OCI-LY1 (cell line): ENCODE data around the gene PPFIA4.

Experiments
- H2AFZ ChIP-seq: fragments of 200-600 bp; sonication (generic), shearing (Covaris generic); 2 replicates; pipeline ENCODE4 v1.6.0; 2014; ENCODE audit warnings: antibody characterized with exemption, mild to moderate bottlenecking, low read length
- H3F3A ChIP-seq: fragments of 200-600 bp; sonication (generic), shearing (Covaris generic); 2 replicates; pipeline ENCODE4 v1.6.0; 2014; ENCODE audit warnings: mild to moderate bottlenecking, antibody characterized with exemption, low read length, moderate library complexity; ENCODE audit not compliant: insufficient read depth
- H3K27ac ChIP-seq: fragments of 200-600 bp; sonication (generic); 2 replicates; pipeline ENCODE4 v1.5.1; 2014; ENCODE audit warnings: low read length, mixed run types, mild to moderate bottlenecking, low read depth; ENCODE audit not compliant: poor library complexity, severe bottlenecking
- H3K27me3 ChIP-seq: fragments of 200-600 bp; sonication (generic); 2 replicates; pipeline ENCODE4 v1.6.0; 2014; ENCODE audit warnings: antibody characterized with exemption, mild to moderate bottlenecking, low read length, moderate library complexity; ENCODE audit not compliant: insufficient read depth
- H3K36me3 ChIP-seq: fragments of 200-600 bp; sonication (generic); 2 replicates; pipeline ENCODE4 v1.6.1; 2014; ENCODE audit warnings: mild to moderate bottlenecking, antibody characterized with exemption, low read length, moderate library complexity, mixed read lengths; ENCODE audit not compliant: insufficient read depth
- H3K4me1 ChIP-seq: fragments of 200-600 bp; sonication (generic); 2 replicates; pipeline ENCODE4 v1.5.1; 2014; ENCODE audit warnings: mild to moderate bottlenecking, low read length, moderate library complexity; ENCODE audit not compliant: insufficient read depth, severe bottlenecking
- H3K4me2 ChIP-seq: fragments of 200-600 bp; sonication (generic), shearing (Covaris generic); 2 replicates; pipeline ENCODE4 v1.6.1; 2014; ENCODE audit warnings: low read length
- H3K4me3 ChIP-seq: fragments of 200-600 bp; sonication (generic); 2 replicates; pipeline ENCODE4 v1.5.1; 2014; ENCODE audit warnings: low read length, low read depth, mild to moderate bottlenecking, mixed read lengths; ENCODE audit not compliant: poor library complexity, severe bottlenecking
- H3K79me2 ChIP-seq: fragments of 200-600 bp; shearing (Covaris generic); 2 replicates; pipeline ENCODE4 v1.6.1; 2016; ENCODE audit warnings: mixed run types, low read length, mixed read lengths; ENCODE audit not compliant: insufficient read depth
- H3K9ac ChIP-seq: fragments of 200-600 bp; sonication (generic), shearing (Covaris generic); 2 replicates; pipeline ENCODE4 v1.6.1; 2014; ENCODE audit warnings: mild to moderate bottlenecking, low read length, mixed read lengths
- H3K9me2 ChIP-seq: fragments of 200-600 bp; sonication (generic), shearing (Covaris generic); 2 replicates; pipeline ENCODE4 v1.6.1; 2014; ENCODE audit warnings: low read depth, mild to moderate bottlenecking, low read length, mixed read lengths
- H3K9me3 ChIP-seq: fragments of 200-600 bp; shearing (Covaris generic); 2 replicates; pipeline ENCODE4 v1.6.1; 2014; ENCODE audit warnings: low read length, mixed read lengths
- H4K20me1 ChIP-seq: fragments of 200-600 bp; sonication (generic), shearing (Covaris generic); 2 replicates; pipeline ENCODE4 v1.6.0; 2016; ENCODE audit warnings: mild to moderate bottlenecking, low read length; ENCODE audit not compliant: insufficient read depth
- EZH2 ChIP-seq: fragments of 200-600 bp; sonication (generic), shearing (Covaris generic); IDR thresholded peaks from 2 replicates; pipeline ENCODE4 v1.8.0; 2017; ENCODE audit warnings: borderline replicate concordance, mixed run types, mild to moderate bottlenecking, antibody characterized with exemption, low read length, moderate library complexity, mixed read lengths
- TF ChIP-seq, protein P1 (sequence below): fragments of 200-600 bp; sonication (generic), shearing (Covaris generic); IDR thresholded peaks from 2 replicates; pipeline ENCODE4 v1.5.1; 2017; ENCODE audit warnings: mild to moderate bottlenecking, antibody characterized with exemption, low read length, moderate library complexity, mixed read lengths

Gene PPFIA4

GRCh38 chr1:203091199-203091477 is 64.8 kb downstream of the PPFIA4 start:
- no peaks in the 10 kb centered on the region; the same call in 1 of the 2 replicates for H3K27me3 ChIP-seq
- H4K20me1 ChIP-seq = no peaks in the 10 kb centered on the region
- H3K36me3 ChIP-seq = no peaks in the 10 kb centered on the region
- H3K4me3 ChIP-seq = no peak overlapping the region
- H2AFZ ChIP-seq = no peak overlapping the region
- peaks cover 7% of the 10 kb centered on the region; the same call in 1 of the 2 replicates for H3K9me3 ChIP-seq
- H3K9ac ChIP-seq = no peak overlapping the region
- H3K4me1 ChIP-seq = no peaks in the 10 kb centered on the region
- no peak overlapping the region for H3K4me2 ChIP-seq
- H3K27ac ChIP-seq = no peak overlapping the region
- no peaks in the 10 kb centered on the region for H3K79me2 ChIP-seq
- TF ChIP-seq EZH2 = no peak
- TF ChIP-seq, protein P1, sequence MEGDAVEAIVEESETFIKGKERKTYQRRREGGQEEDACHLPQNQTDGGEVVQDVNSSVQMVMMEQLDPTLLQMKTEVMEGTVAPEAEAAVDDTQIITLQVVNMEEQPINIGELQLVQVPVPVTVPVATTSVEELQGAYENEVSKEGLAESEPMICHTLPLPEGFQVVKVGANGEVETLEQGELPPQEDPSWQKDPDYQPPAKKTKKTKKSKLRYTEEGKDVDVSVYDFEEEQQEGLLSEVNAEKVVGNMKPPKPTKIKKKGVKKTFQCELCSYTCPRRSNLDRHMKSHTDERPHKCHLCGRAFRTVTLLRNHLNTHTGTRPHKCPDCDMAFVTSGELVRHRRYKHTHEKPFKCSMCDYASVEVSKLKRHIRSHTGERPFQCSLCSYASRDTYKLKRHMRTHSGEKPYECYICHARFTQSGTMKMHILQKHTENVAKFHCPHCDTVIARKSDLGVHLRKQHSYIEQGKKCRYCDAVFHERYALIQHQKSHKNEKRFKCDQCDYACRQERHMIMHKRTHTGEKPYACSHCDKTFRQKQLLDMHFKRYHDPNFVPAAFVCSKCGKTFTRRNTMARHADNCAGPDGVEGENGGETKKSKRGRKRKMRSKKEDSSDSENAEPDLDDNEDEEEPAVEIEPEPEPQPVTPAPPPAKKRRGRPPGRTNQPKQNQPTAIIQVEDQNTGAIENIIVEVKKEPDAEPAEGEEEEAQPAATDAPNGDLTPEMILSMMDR = no peak
- no peaks in the 10 kb centered on the region for H3F3A ChIP-seq
- no peaks in the 10 kb centered on the region for H3K9me2 ChIP-seq

DNA sequence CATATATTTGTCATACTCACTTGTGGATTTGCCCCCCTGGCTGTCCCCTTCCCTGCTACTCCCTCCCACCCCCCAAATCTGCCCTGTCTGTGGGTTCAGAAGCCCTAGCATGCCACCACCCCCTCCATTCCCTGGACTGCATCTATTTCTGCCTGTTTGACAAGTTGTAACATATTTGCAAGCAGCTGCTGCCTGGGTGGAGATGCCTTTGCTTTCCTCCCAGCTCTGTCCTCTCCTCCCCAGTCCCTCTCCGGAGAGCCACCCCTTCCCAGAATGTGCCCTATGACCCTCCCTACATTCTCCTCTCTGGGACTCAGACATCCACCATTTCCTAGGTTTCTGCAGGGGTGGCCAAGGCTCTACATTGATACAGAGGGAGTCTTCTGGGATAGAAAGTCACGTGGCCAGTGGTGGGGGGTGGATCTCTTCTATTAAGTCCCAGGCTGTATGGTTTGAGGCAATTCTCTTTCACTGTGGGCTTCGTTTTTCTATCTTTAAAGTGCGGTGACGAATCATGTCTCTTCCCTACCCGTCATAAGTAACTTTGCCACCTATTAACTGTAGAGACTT is 65.6 kb downstream of the PPFIA4 start:
- H2AFZ ChIP-seq = no peak overlapping the region
- no peaks in the 10 kb centered on the region for H3K79me2 ChIP-seq
- no peak overlapping the region for H3K27ac ChIP-seq
- no peak for TF ChIP-seq EZH2
- TF ChIP-seq, protein P1 = no peak
- no peaks in the 10 kb centered on the region for H3K4me1 ChIP-seq
- no peak overlapping the region for H3K4me2 ChIP-seq
- H3K4me3 ChIP-seq = no peak overlapping the region
- H3K9me2 ChIP-seq = no peaks in the 10 kb centered on the region
- H3K9me3 ChIP-seq = peaks cover 7% of the 10 kb centered on the region; the same call in 1 of the 2 replicates
- H3F3A ChIP-seq = no peaks in the 10 kb centered on the region
- H3K9ac ChIP-seq = no peak overlapping the region
- no peaks in the 10 kb centered on the region; the same call in 1 of the 2 replicates for H3K27me3 ChIP-seq
- H4K20me1 ChIP-seq = no peaks in the 10 kb centered on the region
- H3K36me3 ChIP-seq = no peaks in the 10 kb centered on the region

DNA sequence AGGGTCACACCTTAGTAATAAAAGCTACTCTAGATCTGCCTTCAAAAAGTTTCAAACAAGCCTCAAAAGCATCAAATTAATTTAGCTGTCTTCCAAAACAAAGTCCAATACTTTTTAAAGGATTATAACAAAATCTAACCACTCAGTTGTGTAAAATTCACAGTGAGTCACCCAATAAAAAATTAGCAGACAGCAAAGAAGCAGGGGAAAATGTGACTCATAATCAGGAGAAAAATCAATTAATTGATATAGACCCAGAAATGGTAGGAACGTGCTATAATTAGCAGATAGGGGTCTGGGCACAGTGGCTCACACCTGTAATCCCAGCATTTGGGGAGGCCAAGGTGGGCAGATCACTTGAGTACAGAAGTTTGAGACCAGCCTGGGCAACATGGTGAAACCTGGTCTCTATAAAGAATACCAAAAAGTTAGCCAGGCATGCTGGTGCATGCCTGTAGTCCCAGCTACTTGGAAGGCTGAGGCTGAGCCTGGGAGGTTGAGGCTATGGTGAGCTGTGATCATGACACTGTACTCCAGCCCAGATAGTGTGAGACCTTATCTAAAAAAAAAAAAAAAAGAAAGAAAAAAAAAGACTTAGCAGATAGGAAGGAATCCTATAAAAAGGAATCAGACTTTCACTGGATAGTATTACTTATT is 67.6 kb downstream of the PPFIA4 start:
- H3K4me2 ChIP-seq = no peak overlapping the region
- H3K9me3 ChIP-seq = peaks cover 7% of the 10 kb centered on the region; the same call in 1 of the 2 replicates
- no peaks in the 10 kb centered on the region for H3K4me1 ChIP-seq
- H3K79me2 ChIP-seq = no peaks in the 10 kb centered on the region
- H3K27me3 ChIP-seq = no peaks in the 10 kb centered on the region; the same call in none of the 2 replicates
- no peak overlapping the region for H3K4me3 ChIP-seq
- H4K20me1 ChIP-seq = no peaks in the 10 kb centered on the region
- no peak overlapping the region for H3K9ac ChIP-seq
- no peak for TF ChIP-seq EZH2
- TF ChIP-seq, protein P1 = no peak
- H3K9me2 ChIP-seq = no peaks in the 10 kb centered on the region
- no peak overlapping the region for H2AFZ ChIP-seq
- no peaks in the 10 kb centered on the region for H3F3A ChIP-seq
- H3K27ac ChIP-seq = no peak overlapping the region
- H3K36me3 ChIP-seq = no peaks in the 10 kb centered on the region
